NCI-H187 treated with DMSO at 0.1 percent for 48 hours (cell line): ENCODE data around the gene MFSD2B.

Source experiments
- DNase-seq: peaks from one replicate; lab custom pipeline; 2025; lab: John Stamatoyannopoulos, UW

Gene MFSD2B

DNA sequence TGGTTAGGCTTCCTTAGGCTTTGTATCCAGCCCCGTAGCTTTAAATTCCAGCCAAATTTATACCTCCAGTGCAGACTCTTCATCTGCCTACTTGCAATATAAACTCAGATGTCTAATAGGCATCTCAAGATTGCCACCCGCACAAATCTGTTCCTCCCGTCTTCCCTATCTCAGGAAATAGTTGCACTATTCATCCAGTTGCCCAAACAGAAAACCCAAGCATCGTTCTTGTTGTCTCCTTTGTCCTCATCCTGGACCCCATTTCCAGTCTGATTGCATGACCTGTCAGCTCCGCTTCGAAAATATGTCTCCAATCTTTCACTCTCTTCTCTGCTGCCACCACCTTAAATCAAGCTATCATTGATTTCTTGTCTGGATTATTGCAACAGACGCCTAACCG is 41.9 kb downstream of the MFSD2B start:
- DNase-seq: no peak

DNA sequence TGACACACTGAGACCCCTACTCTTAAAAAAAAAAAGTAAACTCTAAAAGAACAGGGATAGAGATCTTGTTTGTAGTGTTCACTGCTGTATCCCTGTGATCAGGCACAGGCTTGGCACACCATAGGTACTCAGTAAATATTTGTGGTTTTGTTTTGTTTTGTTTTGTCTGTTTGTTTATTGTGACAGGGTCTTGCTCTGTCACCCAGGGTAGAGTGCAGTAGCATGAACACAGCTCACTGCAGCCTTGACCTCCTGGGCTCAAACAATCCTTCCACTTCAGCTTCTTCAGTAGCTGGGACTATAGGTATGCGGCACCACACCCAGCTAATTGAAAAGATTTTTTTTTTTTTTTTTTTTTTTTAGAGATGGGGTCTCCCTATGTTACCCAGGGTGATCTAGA is 43.1 kb downstream of the MFSD2B start:
- no peak for DNase-seq

DNA sequence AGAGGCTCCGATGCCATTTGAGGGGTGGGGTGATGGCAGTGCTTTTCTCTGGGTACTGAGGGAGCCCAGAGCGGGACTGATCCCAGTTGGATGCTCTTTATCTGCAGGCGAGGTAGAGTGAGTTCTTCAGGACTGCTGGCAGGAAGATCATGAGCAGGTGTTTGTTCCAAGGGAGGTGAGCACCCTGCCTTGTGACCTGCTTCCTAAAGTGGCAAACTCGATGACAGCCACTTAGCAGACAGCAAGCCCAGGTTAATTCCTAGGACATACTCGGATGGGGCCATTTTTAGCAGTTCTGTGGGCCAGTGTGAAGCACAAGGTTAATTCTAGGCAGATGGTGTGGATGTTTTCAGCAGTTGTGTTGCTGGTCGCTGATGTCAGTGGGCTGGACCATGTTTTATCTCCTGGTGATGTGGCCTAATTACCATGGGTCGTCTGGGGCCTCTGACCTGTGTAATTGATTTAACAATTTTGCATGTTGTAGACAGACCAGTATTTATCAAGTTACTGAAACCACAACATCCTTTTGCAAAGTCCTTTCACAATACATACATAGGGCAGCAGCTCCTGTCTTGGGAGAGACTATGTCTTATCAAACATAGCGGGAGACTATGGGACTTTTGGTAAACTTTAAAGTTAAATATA is 44.6 kb downstream of the MFSD2B start:
- no peak for DNase-seq

DNA sequence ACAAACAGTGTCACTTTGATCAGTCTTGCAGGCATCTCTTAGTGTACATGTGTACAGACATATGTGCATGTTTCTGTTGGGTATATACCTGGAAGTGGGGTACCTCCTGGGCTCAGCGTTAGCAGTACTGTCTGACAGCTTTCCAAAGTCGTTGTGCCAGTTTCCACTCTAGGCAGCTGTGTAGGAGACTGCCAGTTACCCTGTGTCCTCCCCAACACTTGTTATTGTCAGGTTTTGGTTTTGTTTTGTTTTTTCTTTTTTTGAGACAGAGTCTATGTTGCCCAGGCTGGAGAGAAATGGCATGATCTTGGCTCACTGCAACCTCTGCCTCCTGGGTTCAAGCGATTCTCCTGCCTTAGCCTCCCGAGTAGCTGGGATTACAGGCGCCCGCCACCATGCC is 45.9 kb downstream of the MFSD2B start:
- DNase-seq: no peak

GRCh38 chr2:24058564-24059271 is 48.8 kb downstream of the MFSD2B start:
- DNase-seq: no peak

DNA sequence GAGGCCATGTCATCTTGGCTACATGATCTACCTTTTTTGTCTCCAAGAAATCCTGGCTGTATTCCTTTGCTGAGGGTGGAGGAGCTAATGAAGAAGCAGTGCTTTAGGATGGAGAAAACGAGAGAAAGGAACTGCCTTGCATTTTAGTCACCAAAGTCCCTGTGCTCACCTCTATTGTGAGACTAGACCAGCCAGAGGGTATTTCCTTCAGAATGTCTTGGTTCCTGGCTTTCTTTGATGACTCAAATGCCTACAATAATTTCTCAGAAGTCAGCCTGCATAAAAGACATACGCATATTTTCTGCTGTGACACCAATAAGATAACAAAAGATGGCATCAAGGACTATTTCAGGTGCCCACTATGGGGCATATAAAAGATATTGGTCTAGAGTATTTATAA is 55.5 kb downstream of the MFSD2B start:
- no peak for DNase-seq

- no peak for DNase-seq
Measured at GRCh38 chr2:24072259-24072658, 62.4 kb downstream of the MFSD2B start.

DNA sequence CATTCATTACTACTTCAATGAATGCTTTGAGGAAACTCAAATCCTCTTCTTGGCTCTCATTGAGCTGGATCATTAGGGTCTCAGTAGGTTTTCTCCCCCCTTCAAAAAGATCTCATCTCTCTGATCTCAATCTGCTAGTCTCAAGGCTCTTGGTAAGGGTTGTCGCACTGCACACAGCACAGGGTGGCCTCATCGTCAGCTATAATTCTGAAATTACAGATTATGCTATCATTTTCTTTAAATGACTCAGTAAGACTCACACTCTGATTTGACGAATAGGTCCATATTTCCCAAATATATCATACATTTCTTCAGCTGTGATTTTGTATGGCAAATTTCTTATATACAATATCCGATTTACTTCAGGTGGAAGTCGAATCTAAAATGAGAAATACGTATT is 63.9 kb downstream of the MFSD2B start:
- no peak for DNase-seq

- no peak for DNase-seq
Measured at GRCh38 chr2:24075259-24075658, 65.4 kb downstream of the MFSD2B start.
